Stimulated activated CD8-positive, alpha-beta memory T cell treated with anti-CD3 and anti-CD28 coated beads, Interleukin-7, amount 100 ng/mL, for 48 hours (primary cell): ENCODE data around the gene ACSL5.
"Not testable (repeated sequence)": the region's sequence is repeated elsewhere in the genome, so short reads cannot be mapped to it uniquely, and the experiment has no call there.

Experiments
- DNase-seq, 2 donors: peaks; one replicate each; pipeline ENCODE4 v3.0.0-alpha.2; 2020; ENCODE audit warnings: low read depth in 1 of 2; ENCODE audit errors: extremely low read depth in 1 of 2

ACSL5 gene

GRCh38 chr10:112406806-112407205, 32.9 kb downstream of the ACSL5 start:
- DNase-seq, result not testable (repeated sequence)

GRCh38 chr10:112407696-112408095, 33.8 kb downstream of the ACSL5 start:
- no peak for DNase-seq

- no peak for DNase-seq
These were observed 35.4 kb downstream of the ACSL5 start for GRCh38 chr10:112409299-112409698.

- no peak for DNase-seq
These were observed 35.8 kb downstream of the ACSL5 start for GRCh38 chr10:112409755-112410154.

- DNase-seq, result no peak
These were observed 38.8 kb downstream of the ACSL5 start for GRCh38 chr10:112412696-112413095.

GRCh38 chr10:112421731-112422130, 47.8 kb downstream of the ACSL5 start:
- no peak for DNase-seq

GRCh38 chr10:112424651-112425050, 50.7 kb downstream of the ACSL5 start:
- DNase-seq, result no peak

GRCh38 chr10:112426111-112426510, 52.2 kb downstream of the ACSL5 start:
- DNase-seq, result no peak

- DNase-seq, result no peak
These were observed 55.2 kb downstream of the ACSL5 start for GRCh38 chr10:112429147-112429546.

GRCh38 chr10:112429654-112430230, 55.8 kb downstream of the ACSL5 start:
- DNase-seq, result no peak

GRCh38 chr10:112433136-112433535, 59.2 kb downstream of the ACSL5 start:
- DNase-seq, result no peak

GRCh38 chr10:112434988-112435619, 61.2 kb downstream of the ACSL5 start:
- no peak for DNase-seq

- DNase-seq, result no peak
These were observed 64.4 kb downstream of the ACSL5 start for GRCh38 chr10:112438356-112438755.

GRCh38 chr10:112441520-112441919, 67.6 kb downstream of the ACSL5 start:
- no peak for DNase-seq

GRCh38 chr10:112442063-112442462, 68.1 kb downstream of the ACSL5 start:
- no peak for DNase-seq

GRCh38 chr10:112446055-112446854, 72.3 kb downstream of the ACSL5 start:
- no peak for DNase-seq

GRCh38 chr10:112446855-112447619, 73.1 kb downstream of the ACSL5 start, which contains the start of the genes VTI1A and ZDHHC6:
Gene VTI1A (plus strand): TSS chr10:112447215. CDS start chr10:112447374, 159 bp downstream.
Gene ZDHHC6 (minus strand): TSS chr10:112446914. CDS start chr10:112445436, 1,478 bp downstream.
- peak; percentile 65 to 73 for DNase-seq

- no peak for DNase-seq
These were observed 73.7 kb downstream of the ACSL5 start for GRCh38 chr10:112447620-112447928.

GRCh38 chr10:112448888-112449287, 75.0 kb downstream of the ACSL5 start:
- no peak for DNase-seq

- DNase-seq, result no peak
These were observed 81.2 kb downstream of the ACSL5 start for GRCh38 chr10:112454910-112455779.
